Endometrium (tissue), 2 donors: Measurements from ENCODE around the gene DTNA.
"Not testable (repeated sequence)": the region's sequence is repeated elsewhere in the genome, so short reads cannot be mapped to it uniquely, and the experiment has no call there.

Source experiments
- FAIRE-seq: peaks from 2 replicates; lab custom pipeline; 2012; peaks lifted over from hg19 to GRCh38; lab: Jason Lieb, UNC
- donor health status: control.
- donor health status: control.

DTNA gene

DNA sequence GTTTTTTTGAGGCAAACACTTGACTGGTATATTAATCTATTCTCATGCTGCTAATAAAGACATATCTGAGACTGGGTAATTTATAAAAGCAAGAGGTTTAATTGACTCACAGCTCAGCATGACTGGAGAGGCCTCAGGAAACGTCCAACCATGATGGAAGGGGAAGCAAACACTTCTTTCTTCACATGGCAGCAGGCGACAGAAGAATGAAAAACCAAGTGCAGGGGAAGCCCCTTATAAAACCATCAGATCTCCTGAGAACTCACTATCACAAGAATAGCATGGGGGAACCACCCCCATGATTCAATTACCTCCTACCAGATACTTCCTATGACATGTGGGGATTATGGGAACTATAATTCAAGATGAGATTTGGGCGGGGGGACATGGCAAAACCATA lies 194.9 kb downstream of the DTNA start:
- no peak for FAIRE-seq

- not testable (repeated sequence) for FAIRE-seq
These were observed 196.9 kb downstream of the DTNA start for GRCh38 chr18:34906985-34907384.

DNA sequence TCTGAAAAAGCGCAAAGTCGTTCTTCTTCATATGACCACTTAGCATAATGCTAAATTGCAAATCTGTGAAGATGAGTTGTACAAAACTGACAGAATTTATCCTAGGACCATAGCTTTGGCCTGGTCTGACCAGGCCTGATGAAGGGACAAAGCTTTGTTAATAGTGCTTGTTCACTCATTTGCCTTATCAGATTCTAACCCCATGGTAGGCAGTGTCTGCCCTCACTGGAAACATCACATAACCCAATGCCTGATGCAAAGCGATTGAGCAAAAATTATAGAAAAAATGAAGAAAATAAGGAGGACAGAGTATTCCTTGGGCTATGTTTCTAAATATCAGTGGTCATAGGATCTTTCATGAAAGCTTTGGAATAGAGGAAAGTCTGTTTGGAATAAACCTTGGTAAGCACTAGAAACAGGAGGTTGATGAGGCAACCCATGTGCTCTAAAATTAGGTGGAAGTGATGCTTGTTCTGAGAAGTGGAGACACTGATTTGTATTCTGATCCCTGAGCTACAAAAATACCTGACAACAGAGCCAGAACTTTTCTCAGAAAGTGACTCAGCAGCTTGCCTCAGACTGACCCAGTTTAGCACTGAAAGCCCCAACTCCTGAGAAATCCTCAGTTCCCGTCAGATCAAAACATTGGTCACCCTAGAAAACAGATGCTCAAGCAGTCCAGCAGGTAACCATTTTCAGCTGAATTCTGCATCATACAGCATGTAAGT lies 199.7 kb downstream of the DTNA start:
- FAIRE-seq: no peak

DNA sequence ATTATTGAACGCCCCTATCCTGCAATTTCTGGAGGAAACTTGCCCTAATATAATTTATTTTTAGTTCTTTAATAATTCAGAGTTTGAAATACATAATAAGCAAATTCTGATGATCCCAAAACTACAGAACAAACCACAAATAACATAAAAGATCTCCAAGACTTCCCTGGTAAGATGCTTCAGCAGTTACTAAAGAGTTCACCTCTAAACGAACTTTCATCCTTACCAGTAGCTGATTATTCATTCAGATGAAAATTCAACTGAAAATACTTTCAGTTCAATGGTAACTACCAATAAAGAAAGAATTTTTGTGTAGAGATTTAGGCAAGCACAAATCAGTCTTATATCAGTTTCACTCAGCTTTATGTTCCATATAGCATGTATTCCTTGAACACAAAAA lies 201.0 kb downstream of the DTNA start:
- no peak for FAIRE-seq

GRCh38 chr18:34911661-34912384 lies 201.7 kb downstream of the DTNA start:
- FAIRE-seq: no peak

GRCh38 chr18:34913837-34914661 lies 204.0 kb downstream of the DTNA start:
- FAIRE-seq: no peak

- no peak for FAIRE-seq
These were observed 204.9 kb downstream of the DTNA start for GRCh38 chr18:34915046-34915445.

GRCh38 chr18:34916539-34916938 lies 206.4 kb downstream of the DTNA start:
- not testable (repeated sequence) for FAIRE-seq

DNA sequence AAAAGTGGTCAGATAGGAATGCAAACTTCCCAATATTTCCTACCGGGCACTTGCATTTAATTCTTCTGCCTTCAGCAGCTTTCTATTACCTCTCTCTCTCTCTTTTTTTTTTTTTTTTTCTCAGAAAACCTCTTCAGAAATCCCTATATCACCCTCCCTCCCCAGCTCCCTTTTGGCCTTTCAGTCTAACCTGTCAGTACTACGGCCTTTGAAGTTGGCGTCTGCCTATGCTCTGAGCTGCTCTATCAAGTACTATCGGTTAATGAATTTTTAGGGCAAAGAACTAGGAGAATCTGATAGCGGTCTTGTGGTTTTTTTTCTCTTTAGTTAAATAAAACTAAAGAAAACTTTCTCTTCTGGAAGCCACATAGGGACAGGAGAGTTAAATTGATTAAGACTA lies 208.8 kb downstream of the DTNA start:
- FAIRE-seq: no peak

DNA sequence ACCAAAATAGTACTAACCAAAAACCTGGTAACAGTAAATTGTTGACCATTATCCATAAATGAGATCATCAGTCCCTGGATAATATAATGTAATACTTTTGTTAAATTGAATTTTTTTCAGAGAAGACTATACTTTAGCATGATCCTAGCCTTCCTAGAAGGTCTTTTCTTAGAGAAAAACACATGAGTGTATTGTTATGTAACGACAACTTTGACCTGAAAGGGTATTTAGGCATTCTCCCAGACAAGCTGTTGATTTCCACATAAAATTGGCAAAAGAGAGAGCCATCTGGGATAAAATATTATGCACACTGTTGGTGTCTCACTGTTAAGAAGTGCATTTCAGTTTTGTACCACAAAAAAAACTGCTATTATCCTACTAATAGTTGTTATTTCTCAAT lies 211.1 kb downstream of the DTNA start:
- FAIRE-seq: no peak

- FAIRE-seq: no peak
These were observed 211.8 kb downstream of the DTNA start for GRCh38 chr18:34921811-34922385.

DNA sequence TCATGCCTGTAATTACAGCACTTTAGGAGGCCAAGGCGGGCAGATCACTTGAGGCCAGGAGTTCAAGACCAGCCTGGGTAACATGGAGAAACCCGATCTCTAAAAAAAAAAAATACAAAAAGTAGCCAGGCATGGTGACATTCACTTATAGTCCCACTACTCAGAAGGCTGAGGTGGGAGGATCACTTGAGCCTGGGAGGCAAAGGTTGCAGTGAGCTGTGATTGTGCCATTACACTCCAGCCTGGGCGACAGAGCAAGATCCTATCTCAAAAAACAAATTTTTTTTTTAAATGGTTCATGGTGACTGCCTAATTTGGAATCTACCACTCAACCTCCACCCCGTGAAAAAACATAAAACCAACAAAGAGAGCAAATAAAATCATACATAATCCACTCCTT lies 212.5 kb downstream of the DTNA start:
- FAIRE-seq: not testable (repeated sequence)

- no peak for FAIRE-seq
These were observed 213.8 kb downstream of the DTNA start for GRCh38 chr18:34923911-34924310.

GRCh38 chr18:34926683-34927082 lies 216.6 kb downstream of the DTNA start:
- no peak for FAIRE-seq

GRCh38 chr18:34928088-34928753 lies 218.1 kb downstream of the DTNA start:
- FAIRE-seq: no peak

DNA sequence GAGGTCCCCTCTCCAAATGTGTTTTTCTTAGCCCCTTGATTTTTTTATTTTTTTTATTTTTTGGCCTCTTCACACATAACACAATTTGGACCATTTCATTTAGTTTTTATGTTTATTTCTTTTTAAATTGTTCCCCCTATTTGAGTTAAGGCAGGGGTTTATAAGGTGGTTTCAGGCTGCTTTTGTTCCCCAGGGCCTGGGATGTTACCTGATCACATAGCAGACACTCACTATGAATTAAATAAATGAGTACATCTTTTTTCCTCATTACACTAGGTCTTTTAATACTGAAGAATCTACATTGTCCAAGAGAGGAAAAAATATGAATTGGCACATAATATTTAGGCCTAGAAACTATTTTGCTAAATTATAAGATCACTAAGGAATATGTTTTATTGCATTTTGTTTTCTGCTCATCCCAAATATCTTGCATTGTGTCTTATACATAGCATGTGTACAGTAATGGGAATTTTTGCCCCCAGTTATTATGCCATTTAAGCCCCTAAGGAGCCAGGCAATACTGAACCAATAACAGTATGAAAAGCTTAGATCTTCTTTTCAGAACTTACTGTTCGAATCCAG lies 218.7 kb downstream of the DTNA start:
- FAIRE-seq: no peak

DNA sequence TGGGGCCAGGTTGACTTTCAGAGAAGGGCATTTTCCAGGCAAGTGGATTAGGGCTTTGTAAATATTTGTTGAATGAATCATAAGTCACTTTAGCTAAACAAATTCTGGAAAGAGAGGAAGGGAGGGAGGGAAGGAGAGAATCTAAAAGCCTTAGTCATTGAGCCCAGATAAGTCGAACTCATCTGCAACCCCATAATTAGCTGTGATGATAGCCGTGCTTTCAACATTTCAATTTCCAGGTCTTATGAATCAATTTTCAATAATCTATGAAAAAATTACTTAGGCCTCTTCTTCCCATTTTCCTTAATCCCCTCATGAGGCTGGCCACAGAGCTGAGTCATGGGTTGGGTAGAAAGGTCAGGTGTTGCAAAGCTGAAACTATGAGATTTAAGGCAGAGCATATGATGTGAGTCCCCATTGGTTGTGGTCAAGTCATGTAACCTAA lies 219.3 kb downstream of the DTNA start:
- FAIRE-seq: no peak

DNA sequence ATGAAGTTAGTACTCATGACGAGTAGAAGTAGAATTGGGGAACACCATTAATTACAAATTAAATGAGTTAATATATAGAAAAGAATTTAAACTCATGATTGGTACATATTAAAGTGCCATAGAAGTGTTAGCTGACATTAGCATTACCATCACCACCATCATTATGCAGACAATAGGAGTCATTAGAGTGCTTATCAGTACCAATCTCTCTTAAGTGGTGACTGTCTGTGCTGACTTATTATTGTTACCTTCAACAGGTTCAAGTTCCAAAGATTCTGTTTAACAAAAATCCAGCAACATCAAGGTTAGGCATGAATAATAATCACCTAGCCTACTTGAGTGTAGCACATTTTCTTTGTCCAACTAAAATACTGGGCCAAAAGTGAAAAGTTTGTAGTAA lies 222.3 kb downstream of the DTNA start:
- no peak for FAIRE-seq

DNA sequence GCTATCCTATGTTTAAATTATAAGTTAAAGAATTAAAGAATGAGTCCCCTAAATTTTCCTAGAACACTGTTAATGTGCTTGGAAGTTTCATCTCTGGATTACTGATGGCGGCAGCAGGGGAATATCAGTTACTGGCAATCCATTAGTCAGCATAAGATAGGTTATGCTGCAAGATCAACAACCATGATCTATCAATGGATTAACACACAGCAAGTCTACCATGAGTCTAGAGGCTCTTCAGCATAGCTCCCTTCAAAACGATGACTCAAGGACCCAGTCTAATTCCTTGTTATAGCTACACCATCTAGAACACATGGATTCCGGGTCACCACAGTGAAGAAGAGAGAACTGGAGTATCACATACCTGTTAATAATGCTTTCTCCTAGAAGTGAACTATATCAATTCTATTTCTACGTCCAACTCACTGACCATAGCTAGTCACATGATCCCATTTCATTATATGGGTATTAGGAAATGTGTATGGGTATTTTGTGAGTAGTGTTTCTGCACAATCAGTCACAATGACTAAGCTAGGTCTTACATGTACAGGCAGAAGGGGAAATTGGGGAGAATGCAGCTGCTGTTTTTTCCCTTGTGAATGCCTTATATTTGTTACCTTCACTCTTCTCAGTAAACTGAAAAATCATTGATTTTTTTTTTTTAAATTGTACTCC lies 222.8 kb downstream of the DTNA start:
- no peak for FAIRE-seq

DNA sequence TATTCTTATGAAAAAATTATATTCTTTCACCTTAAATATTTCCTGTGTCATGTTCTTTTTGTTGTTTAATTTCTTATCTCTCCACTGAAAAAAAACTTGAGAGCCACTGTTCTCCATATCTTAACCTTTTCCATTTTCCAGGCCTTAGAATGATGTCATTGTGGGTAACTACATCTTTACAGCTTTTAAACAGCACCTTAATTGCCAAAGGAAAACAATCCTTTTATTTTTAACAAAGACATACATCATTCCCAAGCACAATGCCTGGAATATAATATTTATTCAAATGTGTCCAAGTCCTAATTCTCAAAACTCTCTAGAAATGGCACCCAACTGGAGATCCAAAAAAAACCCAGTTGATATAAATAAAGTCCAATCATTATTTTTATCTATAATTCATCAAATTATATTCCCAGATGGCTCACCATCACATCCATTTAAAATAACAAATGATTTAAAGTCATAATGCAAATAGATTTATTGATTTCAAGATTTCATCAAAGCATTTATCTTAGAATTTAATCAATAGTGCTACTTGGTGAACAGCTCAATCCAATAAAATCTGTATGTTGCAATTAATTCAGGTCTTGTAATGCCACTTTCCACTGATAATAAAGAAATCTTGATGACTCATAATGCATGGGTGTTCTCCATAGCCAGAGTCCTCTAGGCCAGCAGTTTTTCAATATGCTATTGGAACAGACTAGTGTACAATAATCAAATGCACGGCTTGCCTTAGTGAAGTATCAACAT lies 224.0 kb downstream of the DTNA start:
- no peak for FAIRE-seq
